ENCODE results near the gene TNS3. TPM values are rescaled to one million over a fixed set of nuclear protein-coding genes. Genes with fewer than 3 reads are reported as not detected.

Gene TNS3
- total and polyA plus RNA-seq, 2 of the 13 experiments (the other 11 are each of a cell fraction or from before 2014, with no cell fraction given), result 52.9 to 55.7 TPM

- TF ChIP-seq ZNF710 (CRISPR knock-in tag; IDR thresholded peaks at IDR 0.05; ENCODE audit: borderline replicate concordance) (0 out of 2 replicates have a peak, but pooled peaks have one; percentile 35), EP300 (IDR thresholded peaks at IDR 0.05; ENCODE audit: low read depth in 2 of 2, low read length in 2 of 2) (0 out of 4 replicates have a peak, but pooled peaks of 1 of the 2 experiments have one; percentile 32), EP300 (CRISPR knock-in tag; IDR thresholded peaks at IDR 0.05; ENCODE audit: borderline replicate concordance) (no peak), ZBTB37 (CRISPR knock-in tag; IDR thresholded peaks at IDR 0.05) (no peak), ZNF431 (CRISPR knock-in tag; IDR thresholded peaks at IDR 0.05; ENCODE audit: borderline replicate concordance, low read depth) (no peak), PATZ1 (CRISPR knock-in tag; IDR thresholded peaks at IDR 0.05) (no peak), BCL6 (CRISPR knock-in tag; IDR thresholded peaks at IDR 0.05) (peak; percentile 60), ZMYM4 (CRISPR knock-in tag; IDR thresholded peaks at IDR 0.05) (0 out of 2 replicates have a peak, but pooled peaks have one; percentile 16), KDM6A (CRISPR knock-in tag; IDR thresholded peaks at IDR 0.05; ENCODE audit: low read depth) (no peak), ZNF687 (CRISPR knock-in tag; IDR thresholded peaks at IDR 0.05) (peak; percentile 27; the same call in 1 of the 2 replicates), RARA (CRISPR knock-in tag; IDR thresholded peaks at IDR 0.05) (peak; percentile 64), NCOR1 (IDR thresholded peaks at IDR 0.05; ENCODE audit: borderline replicate concordance, low read length) (peak; percentile 73), ZNF280B (CRISPR knock-in tag; IDR thresholded peaks at IDR 0.05; ENCODE audit: borderline replicate concordance) (no peak), ZNF7 (CRISPR knock-in tag; IDR thresholded peaks at IDR 0.05) (no peak)
These were observed 44.2 kb upstream of the TNS3 start (continued) for GRCh38 chr7:47625861-47626715.

Measured in HepG2 (cell line).